Cortex of kidney (tissue), 1 donor: ENCODE results near the gene USP33.
"Not testable (repeated sequence)": the region's sequence is repeated elsewhere in the genome, so short reads cannot be mapped to it uniquely, and the experiment has no call there.

Source experiments
- DNase-seq: peaks from one replicate; lab custom pipeline; 2025; lab: John Stamatoyannopoulos, UW

USP33 gene

GRCh38 chr1:77739235-77739634, 20.4 kb downstream of the USP33 start:
- no peak for DNase-seq

DNA sequence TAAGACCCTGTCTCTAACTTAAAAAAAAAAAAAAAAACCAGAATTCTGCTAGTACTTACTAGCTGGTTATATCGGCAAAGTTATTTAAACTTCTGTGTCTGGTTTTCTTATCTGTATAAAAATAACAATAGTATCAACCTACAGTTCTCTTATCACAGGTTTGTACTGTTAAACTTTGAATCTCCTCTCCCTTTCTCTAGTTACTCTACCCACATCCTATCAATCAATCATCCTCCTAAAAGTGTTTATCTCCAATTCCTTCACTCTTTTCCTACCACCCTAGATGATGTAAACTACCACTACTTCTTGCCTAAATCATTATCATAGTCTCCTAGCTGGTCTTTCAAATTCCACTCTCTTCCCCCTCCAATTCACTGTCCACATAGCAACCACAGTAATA, 27.6 kb downstream of the USP33 start:
- no peak for DNase-seq

DNA sequence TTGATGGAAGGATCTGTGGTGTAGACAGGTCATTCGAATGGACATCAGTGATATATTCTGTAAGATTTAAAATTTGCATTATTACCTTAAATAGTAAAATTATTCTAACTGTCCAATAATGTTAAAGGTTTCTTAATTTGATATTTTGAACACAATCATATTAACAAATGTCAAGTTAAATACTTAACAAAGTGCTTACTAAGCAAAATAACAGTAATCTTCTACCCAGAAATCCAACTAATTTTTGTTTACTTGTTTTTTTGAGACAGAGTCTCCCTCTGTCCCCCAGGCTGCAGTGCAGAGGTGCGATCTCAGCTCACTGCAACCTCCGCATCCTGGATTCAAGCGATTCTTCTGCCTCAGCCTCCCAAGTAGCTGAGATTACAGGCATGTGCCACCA, 33.9 kb downstream of the USP33 start:
- no peak for DNase-seq

DNA sequence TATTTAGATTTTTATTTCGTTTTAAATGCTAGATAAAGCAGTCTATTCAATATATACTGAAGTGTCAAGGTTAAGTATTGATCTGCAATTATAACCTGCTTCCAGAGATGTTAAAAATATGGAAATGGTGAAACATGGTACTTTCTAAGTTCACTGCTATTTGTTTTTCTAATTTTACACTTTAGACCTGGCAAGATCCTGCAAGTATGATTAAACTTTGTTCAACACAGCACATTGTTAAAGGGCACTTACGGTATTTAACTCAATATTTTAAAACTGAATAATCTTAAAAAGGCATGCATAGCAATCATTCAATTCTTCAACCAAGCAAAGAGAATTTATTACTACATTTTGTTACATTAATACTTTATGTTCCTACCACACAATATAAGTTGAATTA, 41.5 kb downstream of the USP33 start:
- no peak for DNase-seq

DNA sequence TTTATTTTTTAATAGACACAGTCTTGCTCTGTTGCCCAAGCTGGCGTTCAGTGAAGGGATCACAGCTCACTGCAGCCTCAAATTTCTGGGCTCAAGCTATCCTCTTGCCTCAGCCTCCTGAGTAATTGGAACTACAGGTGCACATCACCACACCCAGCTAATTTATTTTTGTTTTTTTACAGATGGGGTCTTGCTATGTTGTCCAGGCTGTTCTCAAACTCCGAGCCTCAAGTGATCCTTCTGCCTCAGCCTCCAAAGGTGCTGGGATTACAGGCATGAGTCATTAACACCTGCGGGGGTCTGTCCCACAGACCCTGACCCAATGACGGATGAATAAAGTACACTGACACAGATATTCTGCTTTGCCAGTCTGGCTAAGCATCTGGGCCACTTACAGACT, 43.6 kb downstream of the USP33 start:
- no peak for DNase-seq

GRCh38 chr1:77709727-77710126, 49.9 kb downstream of the USP33 start:
- no peak for DNase-seq

DNA sequence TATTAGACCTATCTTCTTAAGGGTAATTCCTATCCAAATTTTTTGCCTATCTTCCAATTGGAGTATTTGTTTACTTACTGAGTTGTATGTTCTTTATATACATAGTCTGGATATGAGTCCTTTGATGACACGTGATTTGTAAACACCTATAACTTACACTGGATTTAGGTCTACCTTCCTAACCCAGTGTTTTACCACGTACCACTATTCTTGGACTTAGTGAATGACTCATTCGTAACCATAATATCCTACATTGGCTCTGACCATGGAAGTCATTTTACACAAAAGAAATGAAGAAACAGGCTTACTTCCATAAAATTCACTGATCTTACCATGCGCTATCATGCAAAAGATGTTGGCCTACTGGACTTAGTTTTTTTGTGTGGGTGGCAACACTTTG, 53.3 kb downstream of the USP33 start:
- no peak for DNase-seq

GRCh38 chr1:77704736-77705135, 54.9 kb downstream of the USP33 start:
- no peak for DNase-seq

- not testable (repeated sequence) for DNase-seq
These were observed 60.0 kb downstream of the USP33 start for GRCh38 chr1:77699673-77700072.

GRCh38 chr1:77697441-77697840, 62.2 kb downstream of the USP33 start:
- no peak for DNase-seq

- no peak for DNase-seq
These were observed 70.7 kb downstream of the USP33 start for GRCh38 chr1:77688939-77689338.

DNA sequence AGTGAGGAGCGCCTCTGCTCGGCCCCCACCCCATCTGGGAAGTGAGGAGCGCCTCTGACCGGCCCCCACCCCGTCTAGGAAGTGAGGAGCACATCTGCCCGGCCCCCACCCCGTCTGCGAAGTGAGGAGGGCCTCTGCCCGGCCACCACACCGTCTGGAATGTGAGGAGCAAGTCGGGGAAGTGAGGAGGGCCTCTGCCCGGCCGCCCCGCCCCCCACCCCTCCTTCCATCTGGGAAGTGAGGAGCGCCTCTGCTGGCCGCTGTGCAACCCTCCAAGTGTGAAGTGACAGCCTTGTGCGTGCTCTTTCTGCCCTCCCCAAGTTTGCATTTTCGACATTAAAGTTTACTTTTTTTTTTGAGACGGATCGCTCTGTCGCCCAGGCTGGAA, 72.1 kb downstream of the USP33 start:
- DNase-seq = no peak

DNA sequence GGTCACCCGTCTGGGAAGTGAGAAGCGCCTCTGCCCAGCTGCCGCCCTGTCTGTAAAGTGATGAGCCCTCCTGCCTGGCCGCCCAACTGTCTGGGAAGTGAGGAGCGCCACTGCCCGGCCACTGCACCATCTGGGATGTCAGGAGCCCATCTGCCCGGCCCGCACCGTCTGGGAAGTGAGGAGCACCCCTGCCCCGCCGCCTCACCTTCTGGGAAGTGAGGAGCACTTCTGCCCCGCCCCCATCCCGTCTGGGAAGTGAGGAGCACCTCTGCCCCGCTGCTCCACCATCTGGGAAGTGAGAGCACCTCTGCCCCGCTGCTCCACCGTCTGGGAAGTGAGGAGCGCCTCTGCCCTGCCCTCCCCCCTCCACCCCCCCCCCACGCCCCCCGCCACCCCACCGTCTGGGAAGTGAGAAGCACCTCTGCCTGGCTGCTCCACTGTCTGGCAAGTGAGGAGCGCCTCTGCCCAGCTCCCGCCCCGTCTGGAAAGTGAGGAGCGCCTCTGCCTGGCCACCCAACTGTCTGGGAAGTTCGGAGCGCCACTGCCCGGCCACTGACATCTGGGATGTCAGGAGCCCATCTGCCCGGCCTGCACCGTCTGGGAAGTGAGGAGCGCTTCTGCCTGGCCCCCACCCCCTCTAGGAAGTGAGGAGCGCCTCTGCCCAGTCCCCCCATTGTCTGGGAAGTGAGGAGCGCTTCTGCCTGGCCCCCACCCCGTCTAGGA, 72.7 kb downstream of the USP33 start:
- DNase-seq = no peak

GRCh38 chr1:77683160-77684148, 76.2 kb downstream of the USP33 start:
- DNase-seq = peak; percentile 54

GRCh38 chr1:77682460-77683159, 77.0 kb downstream of the USP33 start, which contains the start of gene ZZZ3:
Gene ZZZ3, minus strand, starts transcription at chr1:77682658. Its CDS starts 49,304 bp downstream, at chr1:77633354.
- no peak for DNase-seq

DNA sequence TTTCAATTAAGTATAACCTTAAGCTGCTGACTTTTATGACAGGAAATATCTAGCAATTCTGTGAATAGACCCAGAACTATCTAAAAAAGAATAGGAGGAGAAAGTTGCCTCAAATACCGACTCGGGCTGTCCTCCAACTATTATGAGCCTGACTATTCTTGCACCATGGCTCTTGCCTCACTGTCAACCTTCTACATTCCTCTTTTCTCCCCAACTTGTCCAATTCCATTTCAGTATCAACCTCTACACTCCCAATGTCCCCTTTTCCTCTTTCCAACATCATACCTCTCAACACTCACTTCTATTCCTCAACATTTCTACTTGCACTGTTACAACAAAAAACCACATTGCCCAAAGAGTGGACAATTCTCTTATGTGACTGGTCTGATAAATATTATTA, 79.5 kb downstream of the USP33 start:
- DNase-seq = no peak

DNA sequence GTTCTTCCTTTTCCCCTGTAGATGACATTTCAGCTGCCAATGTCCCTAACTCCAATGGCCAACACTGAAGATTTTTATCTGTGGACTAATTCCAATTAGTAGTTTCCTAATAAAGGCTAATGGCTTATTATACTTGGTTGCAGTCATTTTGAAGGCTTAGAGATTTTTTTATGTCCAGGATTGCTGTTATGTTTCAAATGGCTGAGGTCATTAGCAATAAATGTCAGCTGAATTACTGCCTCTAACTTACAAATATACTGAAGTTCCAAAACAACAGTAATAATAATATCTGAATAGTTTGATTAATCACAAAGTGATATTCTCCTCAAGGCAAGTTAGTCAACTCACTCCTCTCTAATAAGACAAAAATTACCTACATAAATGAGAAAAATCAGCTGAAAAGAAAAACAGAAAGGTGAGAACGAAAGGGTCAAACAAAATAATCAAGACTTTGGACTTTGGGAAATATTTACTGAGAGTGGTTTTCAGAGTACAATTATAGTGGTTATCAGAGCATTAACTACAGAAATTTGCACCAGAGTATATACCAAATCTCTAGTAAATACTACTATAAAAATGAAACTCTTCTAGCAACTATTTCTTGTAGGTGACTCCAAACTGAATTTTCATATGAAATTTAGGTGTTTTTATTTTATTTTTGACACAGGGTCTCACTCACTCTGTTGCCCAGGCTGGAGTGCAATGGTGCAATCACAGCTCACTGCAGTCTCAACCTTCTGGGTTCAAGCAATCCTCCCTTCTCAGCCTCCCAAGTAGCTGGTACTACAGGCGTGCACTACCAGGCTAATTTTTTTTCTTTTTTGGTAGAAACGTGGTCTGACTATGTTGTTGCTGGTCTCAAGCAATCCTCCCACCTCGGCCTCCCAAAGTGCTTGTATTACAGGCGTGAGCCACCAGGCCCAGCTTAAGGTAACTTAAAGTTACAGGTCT, 80.7 kb downstream of the USP33 start:
- DNase-seq = no peak

GRCh38 chr1:77674807-77675206, 84.8 kb downstream of the USP33 start:
- not testable (repeated sequence) for DNase-seq

DNA sequence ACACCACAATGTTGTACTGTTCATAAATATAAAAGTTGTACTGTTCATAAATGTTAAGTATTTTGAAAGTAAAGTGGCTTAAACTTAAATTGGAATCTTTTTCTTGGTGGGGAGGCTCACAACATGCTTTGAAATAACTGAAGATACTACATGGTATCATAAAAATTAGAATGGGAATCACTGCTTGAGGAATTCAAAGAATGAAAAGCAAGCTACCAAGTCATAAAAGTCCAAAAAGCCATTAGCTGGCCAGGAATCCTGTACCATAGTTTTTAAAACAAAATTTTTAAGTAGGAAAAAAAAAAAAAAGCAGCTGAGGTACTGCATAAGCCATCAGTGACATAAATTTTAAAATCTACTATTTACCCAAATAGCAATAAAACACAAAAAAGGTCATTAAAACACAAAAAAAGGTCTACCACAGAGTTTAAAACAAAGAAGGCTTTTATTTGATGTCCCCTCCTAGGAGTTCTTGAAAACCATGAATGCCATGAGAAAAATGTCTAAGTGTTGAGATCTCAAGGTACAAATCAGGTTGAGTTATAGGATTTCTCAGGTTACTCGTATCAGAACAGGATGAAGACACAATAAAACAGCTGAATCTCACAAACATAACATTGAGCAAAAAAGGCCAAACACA, 85.8 kb downstream of the USP33 start:
- no peak for DNase-seq

- DNase-seq = no peak
These were observed 86.6 kb downstream of the USP33 start for GRCh38 chr1:77673030-77673429.

- no peak for DNase-seq
These were observed 87.3 kb downstream of the USP33 start for GRCh38 chr1:77672374-77672773.
